ENCODE measurements around the gene GPC1.
A peak's percentile ranks its signal among the peaks of the same experiment; 100 is the strongest.

GPC1 gene

GRCh38 chr2:240463274-240463865, 27.9 kb downstream of the GPC1 start:
- Mint-ChIP-seq H3K27ac (ENCODE audit: low read depth) (no peak overlapping the region), H3K27me3 (no peaks in the 10 kb centered on the region), H3K9me3 (no peaks in the 10 kb centered on the region), H3K36me3 (ENCODE audit: insufficient read depth) (peaks cover 1% of the 10 kb centered on the region), H3K4me3 (no peak overlapping the region), H3K4me1 (no peaks in the 10 kb centered on the region)
- DNase-seq (ENCODE audit: low spot score in 2 of 2) (no peak), ATAC-seq (replicated peaks; ENCODE audit: extremely low read depth, poor library complexity, severe bottlenecking) (no peak)

GRCh38 chr2:240463866-240464481, 28.5 kb downstream of the GPC1 start:
- Mint-ChIP-seq H3K27me3 (no peaks in the 10 kb centered on the region), H3K4me1 (no peaks in the 10 kb centered on the region), H3K27ac (ENCODE audit: low read depth) (no peak overlapping the region), H3K9me3 (no peaks in the 10 kb centered on the region), H3K4me3 (no peak overlapping the region), H3K36me3 (ENCODE audit: insufficient read depth) (peaks cover 1% of the 10 kb centered on the region)
- ATAC-seq (replicated peaks; ENCODE audit: extremely low read depth, poor library complexity, severe bottlenecking): no peak
- DNase-seq (ENCODE audit: low spot score in 2 of 2): no peak

GRCh38 chr2:240464514-240465241, 29.2 kb downstream of the GPC1 start:
- ATAC-seq (replicated peaks; ENCODE audit: extremely low read depth, poor library complexity, severe bottlenecking): no peak
- Mint-ChIP-seq H3K4me1 (no peaks in the 10 kb centered on the region), H3K4me3 (no peak overlapping the region), H3K27me3 (no peaks in the 10 kb centered on the region), H3K9me3 (no peaks in the 10 kb centered on the region), H3K27ac (ENCODE audit: low read depth) (no peak overlapping the region), H3K36me3 (ENCODE audit: insufficient read depth) (peaks cover 1% of the 10 kb centered on the region)
- no peak for DNase-seq (ENCODE audit: low spot score in 2 of 2)

- peaks cover 1% of the 10 kb centered on the region for H3K36me3 Mint-ChIP-seq (ENCODE audit: insufficient read depth)
- H3K27ac Mint-ChIP-seq (ENCODE audit: low read depth): no peak overlapping the region
- H3K9me3 Mint-ChIP-seq: no peaks in the 10 kb centered on the region
- ATAC-seq (replicated peaks; ENCODE audit: extremely low read depth, poor library complexity, severe bottlenecking) (no peak), DNase-seq (ENCODE audit: low spot score in 2 of 2) (peak; percentile 6 to 13)
- no peak overlapping the region for H3K4me3 Mint-ChIP-seq
- H3K4me1 Mint-ChIP-seq: no peaks in the 10 kb centered on the region
- H3K27me3 Mint-ChIP-seq: no peaks in the 10 kb centered on the region
Measured at GRCh38 chr2:240465268-240465764, 29.9 kb downstream of the GPC1 start.

- H3K27me3 Mint-ChIP-seq: no peaks in the 10 kb centered on the region
- DNase-seq (ENCODE audit: low spot score in 2 of 2): peak in 1 of 2 donors; percentile 9
- no peak overlapping the region for H3K27ac Mint-ChIP-seq (ENCODE audit: low read depth)
Measured at GRCh38 chr2:240465765-240466578, 30.5 kb downstream of the GPC1 start.

GRCh38 chr2:240466579-240467148, 31.2 kb downstream of the GPC1 start:
- ATAC-seq (replicated peaks; ENCODE audit: extremely low read depth, poor library complexity, severe bottlenecking) (no peak), DNase-seq (ENCODE audit: low spot score in 2 of 2) (peak in 1 of 2 donors; percentile 11)
- Mint-ChIP-seq H3K9me3 (no peaks in the 10 kb centered on the region), H3K36me3 (ENCODE audit: insufficient read depth) (peaks cover 1% of the 10 kb centered on the region), H3K4me1 (no peaks in the 10 kb centered on the region), H3K4me3 (no peak overlapping the region), H3K27me3 (no peaks in the 10 kb centered on the region), H3K27ac (ENCODE audit: low read depth) (no peak overlapping the region)

More at GRCh38 chr2:240465765-240466578, 30.5 kb downstream of the GPC1 start:
- no peaks in the 10 kb centered on the region for H3K9me3 Mint-ChIP-seq
- H3K36me3 Mint-ChIP-seq (ENCODE audit: insufficient read depth): peaks cover 1% of the 10 kb centered on the region
- no peak for ATAC-seq (replicated peaks; ENCODE audit: extremely low read depth, poor library complexity, severe bottlenecking)
- H3K4me3 Mint-ChIP-seq: no peak overlapping the region
- no peaks in the 10 kb centered on the region for H3K4me1 Mint-ChIP-seq

- Mint-ChIP-seq H3K4me3 (no peak overlapping the region), H3K4me1 (no peaks in the 10 kb centered on the region), H3K9me3 (no peaks in the 10 kb centered on the region), H3K36me3 (ENCODE audit: insufficient read depth) (peaks cover 1% of the 10 kb centered on the region), H3K27ac (ENCODE audit: low read depth) (no peak overlapping the region), H3K27me3 (no peaks in the 10 kb centered on the region)
- DNase-seq (ENCODE audit: low spot score in 2 of 2): peak in 1 of 2 donors; percentile 12
- ATAC-seq (replicated peaks; ENCODE audit: extremely low read depth, poor library complexity, severe bottlenecking): no peak
Measured at GRCh38 chr2:240467149-240467642, 31.7 kb downstream of the GPC1 start.

GRCh38 chr2:240467659-240468302, 32.3 kb downstream of the GPC1 start:
- Mint-ChIP-seq H3K4me3 (no peak overlapping the region), H3K9me3 (no peaks in the 10 kb centered on the region), H3K27ac (ENCODE audit: low read depth) (no peak overlapping the region), H3K36me3 (ENCODE audit: insufficient read depth) (peaks cover 1% of the 10 kb centered on the region), H3K27me3 (no peaks in the 10 kb centered on the region), H3K4me1 (no peaks in the 10 kb centered on the region)
- ATAC-seq (replicated peaks; ENCODE audit: extremely low read depth, poor library complexity, severe bottlenecking) (no peak), DNase-seq (ENCODE audit: low spot score in 2 of 2) (peak in 1 of 2 donors; percentile 11)

- no peak for ATAC-seq (replicated peaks; ENCODE audit: extremely low read depth, poor library complexity, severe bottlenecking)
- Mint-ChIP-seq H3K4me3 (no peak overlapping the region), H3K27ac (ENCODE audit: low read depth) (no peak overlapping the region), H3K4me1 (no peaks in the 10 kb centered on the region), H3K36me3 (ENCODE audit: insufficient read depth) (peaks cover 1% of the 10 kb centered on the region), H3K27me3 (no peaks in the 10 kb centered on the region), H3K9me3 (no peaks in the 10 kb centered on the region)
- DNase-seq (ENCODE audit: low spot score in 2 of 2): no peak
Measured at GRCh38 chr2:240468303-240469238, 33.1 kb downstream of the GPC1 start.

GRCh38 chr2:240469239-240469636, 33.8 kb downstream of the GPC1 start:
- ATAC-seq (replicated peaks; ENCODE audit: extremely low read depth, poor library complexity, severe bottlenecking) (no peak), DNase-seq (ENCODE audit: low spot score in 2 of 2) (no peak)
- H3K36me3 Mint-ChIP-seq (ENCODE audit: insufficient read depth): peaks cover 1% of the 10 kb centered on the region
- no peaks in the 10 kb centered on the region for H3K4me1 Mint-ChIP-seq
- H3K9me3 Mint-ChIP-seq: no peaks in the 10 kb centered on the region
- H3K4me3 Mint-ChIP-seq: no peak overlapping the region
- no peak overlapping the region for H3K27ac Mint-ChIP-seq (ENCODE audit: low read depth)
- H3K27me3 Mint-ChIP-seq: no peaks in the 10 kb centered on the region

GRCh38 chr2:240469740-240470139, 34.3 kb downstream of the GPC1 start:
- no peak overlapping the region for H3K4me3 Mint-ChIP-seq
- H3K27me3 Mint-ChIP-seq: no peaks in the 10 kb centered on the region
- H3K4me1 Mint-ChIP-seq: no peaks in the 10 kb centered on the region
- peaks cover 1% of the 10 kb centered on the region for H3K36me3 Mint-ChIP-seq (ENCODE audit: insufficient read depth)
- no peak for ATAC-seq (replicated peaks; ENCODE audit: extremely low read depth, poor library complexity, severe bottlenecking)
- H3K9me3 Mint-ChIP-seq: peaks cover 4% of the 10 kb centered on the region
- no peak for DNase-seq (ENCODE audit: low spot score in 2 of 2)
- H3K27ac Mint-ChIP-seq (ENCODE audit: low read depth): no peak overlapping the region
